ENCODE results near the gene STARD5.

STARD5 gene, protein sequence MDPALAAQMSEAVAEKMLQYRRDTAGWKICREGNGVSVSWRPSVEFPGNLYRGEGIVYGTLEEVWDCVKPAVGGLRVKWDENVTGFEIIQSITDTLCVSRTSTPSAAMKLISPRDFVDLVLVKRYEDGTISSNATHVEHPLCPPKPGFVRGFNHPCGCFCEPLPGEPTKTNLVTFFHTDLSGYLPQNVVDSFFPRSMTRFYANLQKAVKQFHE

DNA sequence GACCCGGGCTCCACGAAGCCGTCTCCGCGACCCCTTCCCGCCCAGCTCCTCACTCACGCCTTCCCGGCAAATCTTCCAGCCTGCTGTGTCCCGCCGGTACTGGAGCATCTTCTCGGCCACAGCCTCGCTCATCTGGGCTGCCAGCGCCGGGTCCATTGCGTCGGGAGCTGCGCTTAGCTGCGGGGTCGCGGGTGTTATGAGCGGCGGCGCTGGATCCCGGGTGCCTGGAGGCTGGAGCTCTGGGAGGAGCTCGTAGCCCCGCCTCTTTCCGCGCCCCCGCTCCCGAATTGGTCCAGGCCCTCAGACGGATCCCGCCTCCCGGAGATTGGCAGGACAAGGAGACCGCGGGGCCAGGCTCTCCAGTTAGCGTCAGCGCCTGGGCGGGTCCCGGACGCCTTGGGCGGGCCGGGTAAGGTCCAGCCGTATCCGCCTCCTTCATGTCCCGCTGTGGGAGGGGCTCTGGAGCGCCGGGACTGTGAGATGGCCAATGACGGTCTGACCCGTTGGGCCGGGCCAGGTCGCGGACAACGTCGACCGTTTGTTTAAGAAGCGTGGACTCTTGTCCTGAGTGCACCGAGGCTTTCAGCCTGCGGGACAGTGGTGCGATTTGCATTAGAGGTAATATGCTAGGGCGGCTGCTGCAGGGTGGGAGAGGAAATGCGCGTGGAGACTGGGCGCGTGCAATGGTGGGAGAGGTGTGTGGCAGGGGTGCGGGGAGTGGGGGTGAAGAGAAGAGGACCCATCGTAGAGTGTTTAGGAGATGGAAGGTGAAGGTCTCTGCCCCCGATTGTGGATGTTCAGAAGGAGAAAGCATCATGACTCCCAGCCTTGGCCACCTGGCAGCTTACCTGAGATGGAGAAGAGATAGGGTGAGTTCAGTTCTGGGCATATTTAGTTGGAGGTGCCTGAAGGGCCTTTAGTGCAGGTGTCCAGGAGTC, at the start of gene STARD5:
STARD5 (minus strand) TSS at position 198 of the 938 bp plus-strand sequence; CDS start at position 156, 42 bp downstream.
- in situ Hi-C loops (cut with HindIII; ENCODE audit: low sequenced_read_pairs): no loop called here
- peak within 1 kb of the TSS; percentile 58 for H3K4me3 ChIP-seq (ENCODE audit: low read depth, low read length)

DNA sequence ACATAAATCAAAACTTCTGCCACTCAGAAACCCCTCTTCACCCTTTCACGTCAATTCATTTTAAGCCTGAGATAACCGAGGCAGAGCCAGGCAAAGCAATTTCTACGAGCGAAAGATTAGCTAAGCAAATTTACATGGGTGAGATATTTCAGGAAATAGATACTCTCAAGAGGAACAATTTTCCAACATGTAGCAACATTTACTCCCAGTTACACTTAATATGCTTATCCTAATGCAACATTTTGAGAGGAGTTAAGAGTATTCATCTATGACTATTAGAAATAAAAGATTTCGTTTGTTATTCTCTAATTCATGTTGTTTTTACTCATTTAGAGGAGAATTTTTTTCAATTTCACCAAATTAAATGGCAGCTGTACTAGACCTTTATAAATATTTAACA, 49.2 kb upstream of the STARD5 start:
- H3K4me3 ChIP-seq (ENCODE audit: low read depth, low read length): no peak overlapping the region
- DNase-seq (ENCODE audit: low read depth): no peak
- TF ChIP-seq, protein P1, sequence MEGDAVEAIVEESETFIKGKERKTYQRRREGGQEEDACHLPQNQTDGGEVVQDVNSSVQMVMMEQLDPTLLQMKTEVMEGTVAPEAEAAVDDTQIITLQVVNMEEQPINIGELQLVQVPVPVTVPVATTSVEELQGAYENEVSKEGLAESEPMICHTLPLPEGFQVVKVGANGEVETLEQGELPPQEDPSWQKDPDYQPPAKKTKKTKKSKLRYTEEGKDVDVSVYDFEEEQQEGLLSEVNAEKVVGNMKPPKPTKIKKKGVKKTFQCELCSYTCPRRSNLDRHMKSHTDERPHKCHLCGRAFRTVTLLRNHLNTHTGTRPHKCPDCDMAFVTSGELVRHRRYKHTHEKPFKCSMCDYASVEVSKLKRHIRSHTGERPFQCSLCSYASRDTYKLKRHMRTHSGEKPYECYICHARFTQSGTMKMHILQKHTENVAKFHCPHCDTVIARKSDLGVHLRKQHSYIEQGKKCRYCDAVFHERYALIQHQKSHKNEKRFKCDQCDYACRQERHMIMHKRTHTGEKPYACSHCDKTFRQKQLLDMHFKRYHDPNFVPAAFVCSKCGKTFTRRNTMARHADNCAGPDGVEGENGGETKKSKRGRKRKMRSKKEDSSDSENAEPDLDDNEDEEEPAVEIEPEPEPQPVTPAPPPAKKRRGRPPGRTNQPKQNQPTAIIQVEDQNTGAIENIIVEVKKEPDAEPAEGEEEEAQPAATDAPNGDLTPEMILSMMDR (IDR thresholded peaks at IDR 0.05; ENCODE audit: low read depth, low read length, missing control alignments): no peak
- in situ Hi-C loops (cut with HindIII; ENCODE audit: low sequenced_read_pairs): loop anchor here (5.0 kb wide), 2 partner anchors 34 to 81 kb away; no protein-coding TSS in a partner anchor

More for the DNA sequence above, at the start of gene STARD5:
- DNase-seq (ENCODE audit: low read depth): peak; percentile 92
- TF ChIP-seq, protein P1 (IDR thresholded peaks at IDR 0.05; ENCODE audit: low read depth, low read length, missing control alignments): no peak

DNA sequence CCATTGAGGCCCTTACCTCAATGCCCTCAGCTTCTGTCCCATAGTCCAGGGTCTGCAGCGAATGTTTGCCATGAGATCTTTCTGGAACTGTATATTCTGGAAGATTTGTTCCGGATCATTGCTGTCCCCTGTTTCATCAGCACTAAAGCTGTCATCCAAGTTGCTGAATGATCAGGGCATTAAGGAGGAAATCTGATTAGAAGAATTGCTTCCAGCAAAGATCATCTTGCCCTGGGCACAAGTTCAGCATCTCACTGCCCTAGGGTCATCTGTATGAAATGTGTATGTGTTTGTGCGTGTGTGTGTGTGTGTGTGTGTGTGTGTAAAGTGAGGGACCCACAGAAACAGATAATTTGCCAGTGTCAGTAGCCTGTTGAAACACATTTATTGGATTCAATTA, 48.6 kb upstream of the STARD5 start:
- DNase-seq (ENCODE audit: low read depth): no peak
- H3K4me3 ChIP-seq (ENCODE audit: low read depth, low read length): no peak overlapping the region
- in situ Hi-C loops (cut with HindIII; ENCODE audit: low sequenced_read_pairs): loop anchor here (5.0 kb wide), 2 partner anchors 35 to 80 kb away; no protein-coding TSS in a partner anchor
- TF ChIP-seq, protein P1 (IDR thresholded peaks at IDR 0.05; ENCODE audit: low read depth, low read length, missing control alignments): no peak

DNA sequence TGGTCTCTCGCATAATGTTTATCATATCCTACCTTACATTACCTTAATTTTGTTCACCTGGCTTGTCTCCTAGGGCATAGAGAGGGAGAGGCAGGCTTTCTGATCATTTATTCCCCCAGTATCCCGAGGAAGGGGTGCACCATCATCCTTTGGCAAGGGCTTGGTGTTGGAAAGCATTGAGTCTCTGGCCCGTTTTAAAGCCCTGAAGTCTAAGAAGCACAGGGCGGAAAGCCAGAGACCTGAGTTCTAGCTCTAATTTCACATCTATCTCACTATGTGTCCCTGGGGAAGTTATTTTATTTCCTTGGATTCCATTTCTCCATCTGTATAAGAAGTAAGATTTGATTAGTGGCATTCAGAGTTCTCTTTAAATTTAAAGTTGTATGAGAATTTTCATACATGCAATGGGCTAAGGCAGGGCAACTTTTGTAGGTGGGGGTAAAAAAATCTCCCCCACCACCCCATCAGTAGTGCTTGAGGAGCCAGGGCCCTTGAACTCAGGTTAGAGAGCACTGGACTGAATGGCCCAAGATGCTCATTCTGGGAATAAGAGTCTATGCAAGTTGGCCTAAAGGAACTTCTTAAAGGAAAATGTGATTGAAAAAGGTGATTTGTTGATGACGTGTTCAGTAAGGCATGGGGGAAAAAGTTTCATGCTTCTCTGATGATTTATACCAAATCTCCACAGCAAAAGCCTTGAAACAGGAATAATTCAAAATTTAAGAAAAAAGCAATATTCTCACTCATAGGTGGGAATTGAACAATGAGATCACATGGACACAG, 40.0 kb upstream of the STARD5 start:
- no peak overlapping the region for H3K4me3 ChIP-seq (ENCODE audit: low read depth, low read length)
- no peak for DNase-seq (ENCODE audit: low read depth)
- in situ Hi-C loops (cut with HindIII; ENCODE audit: low sequenced_read_pairs): no loop called here
- TF ChIP-seq, protein P1 (IDR thresholded peaks at IDR 0.05; ENCODE audit: low read depth, low read length, missing control alignments): no peak

DNA sequence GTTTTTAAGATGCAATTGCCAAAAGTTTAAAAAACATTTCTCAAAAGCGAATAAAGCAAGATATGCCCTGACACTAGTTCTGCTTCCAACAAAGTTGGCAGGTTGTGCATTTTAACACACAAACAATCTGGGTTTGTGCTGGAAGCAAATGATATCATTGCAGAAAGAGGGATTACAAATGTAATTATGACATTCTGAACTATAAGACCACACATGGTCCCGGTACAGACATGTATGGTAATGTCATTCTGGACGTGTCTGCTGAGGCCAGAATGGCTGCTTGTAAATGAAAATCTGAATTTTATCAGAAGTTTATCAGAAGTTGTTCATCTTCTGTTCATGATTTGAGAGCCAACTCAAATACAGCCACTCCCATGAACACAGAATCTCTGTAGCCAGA, 39.3 kb upstream of the STARD5 start:
- no peak overlapping the region for H3K4me3 ChIP-seq (ENCODE audit: low read depth, low read length)
- DNase-seq (ENCODE audit: low read depth): no peak
- in situ Hi-C loops (cut with HindIII; ENCODE audit: low sequenced_read_pairs): no loop called here
- TF ChIP-seq, protein P1 (IDR thresholded peaks at IDR 0.05; ENCODE audit: low read depth, low read length, missing control alignments): no peak

DNA sequence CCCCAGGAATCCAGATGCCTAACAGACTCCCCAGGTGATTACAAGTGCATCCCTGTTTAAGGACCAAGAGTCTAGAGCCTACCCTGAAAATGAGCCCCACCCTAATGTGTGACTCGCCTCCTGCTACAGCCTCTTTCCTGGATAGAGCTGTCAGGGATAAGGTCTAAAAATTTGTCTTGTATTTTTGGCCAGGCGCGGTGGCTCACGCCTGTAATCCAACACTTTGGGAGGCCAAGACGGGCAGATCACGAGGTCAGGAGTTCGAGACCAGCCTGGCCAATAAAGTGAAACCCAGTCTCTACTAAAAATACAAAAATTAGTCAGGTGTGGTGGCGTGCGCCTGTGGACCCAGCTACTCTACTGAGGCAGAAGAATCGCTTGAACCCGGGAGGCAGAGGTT, 38.8 kb upstream of the STARD5 start:
- in situ Hi-C loops (cut with HindIII; ENCODE audit: low sequenced_read_pairs): no loop called here

More for the DNA sequence above, 38.8 kb upstream of the STARD5 start:
- H3K4me3 ChIP-seq (ENCODE audit: low read depth, low read length): no peak overlapping the region
- TF ChIP-seq, protein P1 (IDR thresholded peaks at IDR 0.05; ENCODE audit: low read depth, low read length, missing control alignments): no peak
- no peak for DNase-seq (ENCODE audit: low read depth)

All from astrocyte of the cerebellum (primary cell).